HG03439 (cell line): ENCODE measurements around the gene PKNOX1.
"Not testable (repeated sequence)": the region's sequence is repeated elsewhere in the genome, so short reads cannot be mapped to it uniquely, and the experiment has no call there.

Experiments
- ATAC-seq: cut with Tn5 transposase; IDR thresholded peaks from one replicate; pipeline ENCODE4 v1.9.1; 2021; ENCODE audit warnings: mild to moderate bottlenecking, moderate library complexity; ENCODE audit not compliant: unreplicated experiment

Gene PKNOX1

GRCh38 chr21:43045165-43045875, 71.0 kb downstream of the PKNOX1 start:
- not testable (repeated sequence) for ATAC-seq

- not testable (repeated sequence) for ATAC-seq
These were observed 71.8 kb downstream of the PKNOX1 start for GRCh38 chr21:43045876-43046821.

- ATAC-seq: not testable (repeated sequence)
These were observed 78.8 kb downstream of the PKNOX1 start for GRCh38 chr21:43053112-43053511.

- ATAC-seq: not testable (repeated sequence)
These were observed 88.7 kb downstream of the PKNOX1 start for GRCh38 chr21:43062955-43063664.

DNA sequence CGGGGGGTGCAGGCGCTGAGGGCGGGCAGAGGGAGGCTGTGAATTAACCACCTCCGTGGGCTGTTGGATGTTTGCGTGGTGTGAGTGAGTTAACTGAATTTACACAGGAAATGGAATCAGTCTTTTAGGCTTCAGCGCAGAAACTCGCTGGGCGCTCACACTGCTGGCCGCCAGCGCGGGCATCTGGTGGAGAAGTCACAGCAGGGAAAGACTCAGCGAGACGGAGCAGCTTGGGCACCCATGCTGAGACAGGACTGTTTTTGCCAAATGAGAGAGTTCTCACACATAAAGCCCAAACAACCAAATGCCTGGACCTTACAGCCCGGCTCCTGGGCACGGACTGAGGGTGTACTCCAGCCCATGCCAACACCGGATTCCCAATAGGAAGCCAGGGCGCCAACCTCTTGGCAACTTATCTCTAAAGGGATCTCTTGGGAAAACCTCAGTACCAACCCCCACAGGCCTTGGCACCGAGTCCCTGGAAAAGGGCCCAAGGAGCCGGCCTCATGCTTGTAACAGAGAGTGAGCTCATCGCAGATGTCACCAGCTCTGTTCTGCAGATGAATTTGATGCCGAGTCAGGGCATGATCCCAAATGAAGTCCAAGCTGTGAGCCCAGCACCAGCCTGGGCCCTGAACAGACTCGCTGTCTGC, 90.0 kb downstream of the PKNOX1 start:
- ATAC-seq: not testable (repeated sequence)

DNA sequence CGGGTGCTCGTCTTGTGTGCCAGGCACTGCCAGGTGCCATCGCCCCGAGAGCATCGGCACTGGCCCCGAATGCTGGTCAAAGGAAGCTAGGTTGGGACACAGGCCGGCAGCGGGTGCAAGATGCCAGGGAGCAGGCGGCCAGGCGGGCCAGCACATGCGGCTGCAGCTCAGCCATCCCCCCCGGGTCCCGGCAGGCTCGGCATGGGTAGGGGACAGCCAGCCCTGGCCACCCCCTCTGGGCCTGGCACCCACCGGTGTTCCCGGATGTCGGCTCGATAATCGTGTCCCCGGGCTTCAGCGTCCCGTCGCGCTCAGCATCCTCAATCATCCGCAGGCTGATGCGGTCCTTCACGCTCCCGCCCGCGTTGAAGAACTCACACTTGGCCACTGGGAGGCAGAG, 91.6 kb downstream of the PKNOX1 start:
- not testable (repeated sequence) for ATAC-seq

GRCh38 chr21:43066690-43067089, 92.3 kb downstream of the PKNOX1 start:
- ATAC-seq: not testable (repeated sequence)

DNA sequence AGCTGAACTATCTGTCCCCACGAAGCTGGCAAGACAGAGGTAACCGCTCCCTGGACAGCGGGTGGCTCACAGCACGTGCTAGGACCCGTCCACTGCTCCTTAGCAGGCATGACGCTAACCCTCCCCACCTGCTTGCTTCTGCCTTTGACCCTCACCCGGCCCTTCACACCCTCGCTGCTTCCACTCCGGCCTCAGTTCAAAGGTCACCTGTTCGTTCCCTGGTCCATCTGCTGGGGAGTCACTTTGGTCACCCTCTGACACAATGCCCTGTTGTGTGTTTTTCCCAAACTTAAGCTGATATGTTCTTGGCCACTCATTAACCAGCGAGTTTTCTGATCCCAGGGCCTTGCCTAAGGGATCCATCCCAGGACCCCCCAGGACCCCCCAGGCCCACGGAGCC, 93.7 kb downstream of the PKNOX1 start:
- ATAC-seq: not testable (repeated sequence)

GRCh38 chr21:43069682-43070081, 95.3 kb downstream of the PKNOX1 start:
- ATAC-seq: not testable (repeated sequence)

- ATAC-seq: not testable (repeated sequence)
These were observed 98.4 kb downstream of the PKNOX1 start for GRCh38 chr21:43072742-43073141.

- ATAC-seq: not testable (repeated sequence)
These were observed 100.2 kb downstream of the PKNOX1 start for GRCh38 chr21:43074401-43075169.

DNA sequence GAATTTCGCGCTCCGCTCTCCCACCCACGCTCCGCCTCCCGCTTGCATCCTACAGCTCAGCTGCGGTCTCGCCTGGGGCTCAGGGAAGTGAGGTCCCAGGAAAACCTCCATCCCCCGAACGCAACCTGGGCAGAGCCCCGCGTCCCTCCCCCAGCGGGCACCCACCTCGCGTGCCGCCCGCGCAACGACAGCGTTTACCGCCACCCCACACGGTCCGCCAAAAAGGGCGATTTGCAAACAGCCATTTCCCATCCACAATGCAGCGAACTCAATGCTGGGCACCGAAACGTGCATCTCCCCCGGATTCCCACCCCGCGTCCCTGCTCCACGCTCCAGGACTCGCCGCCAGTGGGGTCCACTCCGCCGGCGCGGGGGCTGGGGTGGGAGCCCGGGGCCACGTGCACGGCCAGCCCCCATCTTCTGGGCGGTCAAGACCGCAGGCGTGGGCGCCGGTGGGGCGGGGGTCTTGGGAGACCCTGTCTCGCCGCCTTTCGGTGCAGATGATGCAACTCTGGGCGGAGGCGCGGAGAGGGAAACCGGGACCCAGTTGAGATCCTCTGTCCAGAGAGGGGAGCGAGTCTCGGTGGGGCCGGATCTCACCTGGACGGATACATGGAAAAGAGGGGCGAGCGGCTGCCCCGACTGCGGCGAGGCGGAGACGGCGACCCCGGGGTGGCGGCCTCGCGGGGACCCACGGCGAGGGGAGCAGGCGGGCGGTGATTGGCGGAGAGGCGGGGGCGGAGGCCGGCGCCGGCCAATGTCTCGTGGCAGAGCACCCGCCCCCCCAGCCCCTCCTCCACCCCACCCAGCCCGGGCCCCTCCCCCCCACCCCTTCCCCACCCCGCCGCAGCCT, 101.0 kb downstream of the PKNOX1 start, which contains the start of gene CBS:
TSS of gene CBS (minus strand) at position 666 of the 853 bp plus-strand sequence. CDS start 3,642 bp downstream, outside the sequence.
- ATAC-seq: not testable (repeated sequence)

DNA sequence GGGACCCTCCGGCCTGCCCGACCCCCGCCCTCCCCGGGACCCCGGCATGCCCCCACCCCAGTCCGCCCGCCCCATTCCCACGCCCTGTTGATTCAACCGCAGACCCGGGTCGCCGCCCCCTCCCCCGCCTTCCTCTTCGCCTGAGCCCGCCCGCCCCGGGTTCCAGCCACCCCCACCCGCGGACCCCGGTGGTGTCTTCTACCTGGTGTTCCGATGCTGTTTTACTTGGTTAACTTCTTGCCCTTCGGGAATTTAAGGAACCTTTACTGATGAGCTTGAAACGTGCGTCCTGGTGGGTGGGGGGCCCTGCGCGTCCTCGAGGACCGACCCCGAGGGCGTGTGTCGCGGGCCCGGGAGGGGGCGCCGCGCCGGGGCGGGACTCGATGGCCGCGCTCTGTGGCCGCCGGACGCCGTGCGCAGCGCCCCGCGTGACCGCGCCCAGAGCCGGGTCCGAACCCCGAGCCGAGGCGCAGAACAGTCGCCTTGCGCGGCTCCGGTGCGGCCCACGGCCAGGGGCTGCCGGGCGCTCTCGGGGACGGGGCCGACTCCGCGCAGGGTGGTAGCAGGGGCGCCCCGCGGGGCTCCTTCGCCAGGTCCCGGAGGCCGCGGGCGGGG, 101.8 kb downstream of the PKNOX1 start:
- ATAC-seq: not testable (repeated sequence)

GRCh38 chr21:43076643-43077042, 102.3 kb downstream of the PKNOX1 start:
- not testable (repeated sequence) for ATAC-seq

GRCh38 chr21:43082587-43083300, 108.4 kb downstream of the PKNOX1 start:
- not testable (repeated sequence) for ATAC-seq
